PFSK-1 (cell line): Measurements from ENCODE around the gene ZNF169.
"Not testable (repeated sequence)": the region's sequence is repeated elsewhere in the genome, so short reads cannot be mapped to it uniquely, and the experiment has no call there.

Experiments
- FOXP2 ChIP-seq: optimal IDR thresholded peaks from 2 replicates; pipeline ENCODE3; 2011; ENCODE audit warnings: borderline replicate concordance, control low read depth, inconsistent platforms; ENCODE audit not compliant: insufficient read depth; ENCODE audit errors: extremely low read length, extremely low read depth
- POLR2AphosphoS5 ChIP-seq: IDR thresholded peaks from 2 replicates; pipeline ENCODE4 v1.6.1; 2012; ENCODE audit warnings: low read depth, mild to moderate bottlenecking, control low read depth, low read length, moderate library complexity
- SIN3A ChIP-seq: IDR thresholded peaks from 2 replicates; pipeline ENCODE4 v1.6.1; 2012; ENCODE audit warnings: mild to moderate bottlenecking, low read length, moderate library complexity, borderline replicate concordance; ENCODE audit not compliant: insufficient read depth
- TAF1 ChIP-seq: IDR thresholded peaks from 2 replicates; pipeline ENCODE4 v1.6.1; 2012; ENCODE audit warnings: low read length, control low read depth, borderline replicate concordance; ENCODE audit not compliant: insufficient read depth
- TF ChIP-seq, protein P1 (sequence below), 2 experiments: IDR thresholded peaks; 2 replicates each; pipeline versions ENCODE4 v1.6.1 to v1.8.0; 2011 to 2012; ENCODE audit warnings: low read depth in 2 of 2, low read length in 2 of 2, control low read depth in 1 of 2, inconsistent platforms in 1 of 2, mild to moderate bottlenecking in 1 of 2, moderate library complexity in 1 of 2; ENCODE audit not compliant: insufficient read depth in 1 of 2

Gene ZNF169

DNA sequence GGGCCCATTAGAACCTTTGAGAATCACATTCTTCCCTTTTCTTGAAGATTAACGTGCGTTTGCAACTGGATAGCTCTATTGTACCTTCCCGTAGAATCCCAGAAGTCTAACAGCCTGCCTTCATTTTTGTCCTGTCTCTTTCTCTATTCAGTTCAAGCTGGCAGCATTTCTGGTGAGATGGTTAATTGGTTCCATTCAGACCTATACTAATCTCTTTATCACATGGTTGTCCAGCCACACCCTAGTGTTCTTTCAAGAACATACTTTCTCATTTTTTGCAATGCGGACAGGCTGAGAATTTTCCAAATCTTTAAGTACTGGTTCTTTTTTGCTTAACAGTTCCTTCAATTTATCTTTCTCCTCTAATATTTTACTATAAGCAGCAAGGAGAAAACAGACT is 43.3 kb downstream of the ZNF169 start:
- no peak for TF ChIP-seq SIN3A
- TF ChIP-seq, protein P1, sequence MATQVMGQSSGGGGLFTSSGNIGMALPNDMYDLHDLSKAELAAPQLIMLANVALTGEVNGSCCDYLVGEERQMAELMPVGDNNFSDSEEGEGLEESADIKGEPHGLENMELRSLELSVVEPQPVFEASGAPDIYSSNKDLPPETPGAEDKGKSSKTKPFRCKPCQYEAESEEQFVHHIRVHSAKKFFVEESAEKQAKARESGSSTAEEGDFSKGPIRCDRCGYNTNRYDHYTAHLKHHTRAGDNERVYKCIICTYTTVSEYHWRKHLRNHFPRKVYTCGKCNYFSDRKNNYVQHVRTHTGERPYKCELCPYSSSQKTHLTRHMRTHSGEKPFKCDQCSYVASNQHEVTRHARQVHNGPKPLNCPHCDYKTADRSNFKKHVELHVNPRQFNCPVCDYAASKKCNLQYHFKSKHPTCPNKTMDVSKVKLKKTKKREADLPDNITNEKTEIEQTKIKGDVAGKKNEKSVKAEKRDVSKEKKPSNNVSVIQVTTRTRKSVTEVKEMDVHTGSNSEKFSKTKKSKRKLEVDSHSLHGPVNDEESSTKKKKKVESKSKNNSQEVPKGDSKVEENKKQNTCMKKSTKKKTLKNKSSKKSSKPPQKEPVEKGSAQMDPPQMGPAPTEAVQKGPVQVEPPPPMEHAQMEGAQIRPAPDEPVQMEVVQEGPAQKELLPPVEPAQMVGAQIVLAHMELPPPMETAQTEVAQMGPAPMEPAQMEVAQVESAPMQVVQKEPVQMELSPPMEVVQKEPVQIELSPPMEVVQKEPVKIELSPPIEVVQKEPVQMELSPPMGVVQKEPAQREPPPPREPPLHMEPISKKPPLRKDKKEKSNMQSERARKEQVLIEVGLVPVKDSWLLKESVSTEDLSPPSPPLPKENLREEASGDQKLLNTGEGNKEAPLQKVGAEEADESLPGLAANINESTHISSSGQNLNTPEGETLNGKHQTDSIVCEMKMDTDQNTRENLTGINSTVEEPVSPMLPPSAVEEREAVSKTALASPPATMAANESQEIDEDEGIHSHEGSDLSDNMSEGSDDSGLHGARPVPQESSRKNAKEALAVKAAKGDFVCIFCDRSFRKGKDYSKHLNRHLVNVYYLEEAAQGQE (IDR thresholded peaks at IDR 0.05; ENCODE audit: insufficient read depth in 1 of 2, low read depth in 2 of 2, low read length in 2 of 2), result no peak
- TF ChIP-seq POLR2AphosphoS5, result no peak
- TF ChIP-seq TAF1, result no peak
- no peak for TF ChIP-seq FOXP2

DNA sequence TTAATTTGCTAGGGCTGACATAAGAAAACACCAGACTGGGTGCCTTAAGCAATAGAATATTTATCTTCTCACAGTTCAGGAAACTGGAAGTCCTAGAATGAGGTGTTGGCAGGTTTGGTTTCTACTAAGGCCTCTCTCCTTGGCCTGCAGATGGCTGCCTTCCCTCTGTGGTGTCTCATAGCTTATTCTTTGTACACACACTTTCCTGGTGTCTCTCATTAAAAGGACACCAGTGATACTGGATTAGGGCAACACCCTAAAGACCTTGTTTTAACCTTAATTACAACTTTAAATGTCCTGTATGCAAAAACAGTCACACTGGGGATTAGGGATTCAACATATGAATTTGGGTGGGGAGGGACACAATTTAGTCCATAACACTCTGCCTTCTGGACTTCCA is 44.2 kb downstream of the ZNF169 start:
- TF ChIP-seq FOXP2, result no peak

DNA sequence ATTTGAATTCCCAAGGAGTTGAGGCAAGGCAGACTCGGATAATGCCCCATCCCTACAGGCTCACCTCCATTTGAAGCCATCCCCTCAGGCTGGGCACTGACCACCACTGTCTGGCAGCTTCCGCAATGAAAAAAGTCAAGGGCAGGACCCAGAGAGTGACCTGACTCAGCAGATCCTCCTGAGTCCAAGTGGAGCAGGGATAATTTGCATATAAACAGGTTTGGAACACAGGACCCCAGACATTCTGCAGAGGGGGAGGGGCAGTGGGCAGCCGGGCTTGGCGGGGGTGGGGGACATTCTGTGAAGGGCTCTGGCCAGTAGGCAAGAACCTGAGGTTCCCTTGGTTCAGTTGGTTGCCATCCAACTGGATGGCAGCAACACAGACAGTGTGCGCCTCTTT is 69.4 kb downstream of the ZNF169 start, which contains the start of gene NUTM2F:
Gene NUTM2F (minus strand): TSS at position 101 of the 400 bp plus-strand sequence. CDS start 21 bp downstream, at position 80.
- not testable (repeated sequence) for TF ChIP-seq FOXP2, SIN3A
- TF ChIP-seq, protein P1 (IDR thresholded peaks at IDR 0.05; ENCODE audit: insufficient read depth in 1 of 2, low read depth in 2 of 2, low read length in 2 of 2), result not testable (repeated sequence)
